Esophagus muscularis mucosa (tissue), 4 donors: Measurements from ENCODE around the gene ZFP36L1. TPM values are rescaled to one million over a fixed set of nuclear protein-coding genes. Genes with fewer than 3 reads are reported as not detected.

Experiments used
- DNase-seq: peaks from one replicate; pipeline ENCODE4 v3.0.0-alpha.2; 2017; ENCODE audit errors: extremely low spot score
- H3K27ac ChIP-seq, 4 donors: fragments of 200-600 bp; sonication (generic); replicated peaks in 1 of 4; 1 replicate in 3 of 4; 2 replicates in 1 of 4; pipeline ENCODE4 v1.5.1; 2016 to 2019; ENCODE audit warnings: mild to moderate bottlenecking in 1 of 4
- H3K27me3 ChIP-seq, 4 donors: fragments of 200-600 bp; sonication (generic); one replicate each; pipeline versions ENCODE4 v1.5.1 to v1.6.0; 2016 to 2019
- H3K36me3 ChIP-seq, 4 donors: fragments of 200-600 bp; sonication (generic); one replicate each; pipeline ENCODE4 v1.5.1; 2016 to 2019
- H3K4me1 ChIP-seq, 4 donors: fragments of 200-600 bp; sonication (generic); one replicate each; pipeline ENCODE4 v1.5.1; 2016 to 2019
- H3K4me3 ChIP-seq, 4 donors: fragments of 200-600 bp; sonication (generic); 1 replicate in 2 of 4; 2 replicates in 2 of 4; pipeline ENCODE4 v1.5.1; 2016 to 2019; ENCODE audit warnings: mild to moderate bottlenecking in 4 of 4, moderate library complexity in 1 of 4
- H3K9me3 ChIP-seq, 4 donors: fragments of 200-600 bp; sonication (generic); 1 replicate in 3 of 4; 2 replicates in 1 of 4; pipeline ENCODE4 v1.5.1; 2016 to 2019
- EP300 ChIP-seq: sonication (generic); formaldehyde crosslinking; IDR thresholded peaks from one replicate; pipeline ENCODE4 v1.6.1; 2017; ENCODE audit warnings: antibody characterized with exemption
- POLR2A ChIP-seq: fragments of 450-650 bp; IDR thresholded peaks from one replicate; pipeline ENCODE4 v1.6.1; 2017; ENCODE audit warnings: antibody characterized with exemption, moderate library complexity, mild to moderate bottlenecking, low read depth
- POLR2AphosphoS5 ChIP-seq, 2 donors: sonication (generic); formaldehyde crosslinking; IDR thresholded peaks; one replicate each; pipeline ENCODE4 v1.6.1; 2017; ENCODE audit warnings: antibody characterized with exemption in 2 of 2
- WGBS: methylation state at CpG from one replicate; pipeline ENCODE4 v1.1.5; 2018; 5-methylcytosine and 5-hydroxymethylcytosine counted together
- intact Hi-C: fragments of 100-400 bp; cut with DNase I; formaldehyde crosslinking; loops from one replicate; pipeline ENCODE4 v1.15.1; 2023
- total RNA-seq, 4 donors: library from RNA; depleted of rRNA; stranded (reverse); fragments of >200 nt; gene quantifications; one replicate each; pipeline versions ENCODE4 v1.1.0 to v1.2.1, GENCODE V29; 2016
- TF ChIP-seq, protein P1 (sequence below), 3 experiments: fragments of 200-600 bp in 2 of 3; fragments of 450-650 bp in 1 of 3; sonication (generic) in 2 of 3; IDR thresholded peaks; one replicate each; pipeline ENCODE4 v1.5.1; 2017 to 2019; ENCODE audit warnings: antibody characterized with exemption in 3 of 3, mild to moderate bottlenecking in 2 of 3, moderate library complexity in 1 of 3

ZFP36L1 gene
- total RNA-seq, 4 donors from 2014 or later, result 191 to 704 (median 444) TPM

DNA sequence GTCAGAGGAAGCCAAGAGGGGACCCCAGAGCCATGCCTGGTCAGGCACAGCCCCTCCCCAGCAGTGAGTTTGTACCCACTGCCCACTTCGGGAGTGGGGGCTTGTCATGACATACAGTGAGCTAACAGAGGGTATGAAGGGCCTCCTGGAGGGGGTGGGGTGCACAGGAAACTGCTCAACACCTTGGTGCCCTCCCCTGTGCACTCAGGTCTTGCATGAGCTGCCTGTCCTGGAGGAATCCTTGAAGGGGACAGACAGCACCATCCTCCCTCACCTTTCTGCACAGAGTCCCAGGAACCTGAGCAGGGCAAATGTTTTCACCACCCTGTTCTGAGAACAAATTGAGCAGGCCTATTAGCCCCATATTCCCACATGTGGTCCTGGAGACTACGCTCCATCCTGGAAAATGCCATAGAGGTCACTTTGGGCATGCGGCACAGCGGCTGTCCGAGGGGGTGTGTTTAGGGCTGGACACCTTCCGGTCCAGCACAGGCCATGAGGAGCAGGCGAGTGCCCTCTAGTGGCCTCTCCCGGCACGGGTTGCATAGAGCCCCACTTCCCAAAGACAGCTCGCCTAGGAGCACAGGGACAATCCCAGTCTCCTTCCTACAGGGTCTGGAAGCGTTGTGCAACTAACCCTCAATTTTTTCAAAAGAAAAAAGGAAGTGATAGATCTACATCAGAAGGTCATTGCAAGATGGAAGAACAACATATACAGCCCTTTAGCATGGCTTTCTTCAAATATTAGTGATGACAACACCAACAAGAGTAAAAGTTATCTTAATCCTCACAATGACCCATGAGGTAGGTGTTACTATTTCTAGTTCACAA is 31.9 kb upstream of the ZFP36L1 start:
- intact Hi-C loops, result loop anchor here (5.0 kb wide), 1 partner anchor 987 kb away; no protein-coding TSS in a partner anchor
- 39% methylated on average over 3 of the region's 11 CpGs for WGBS

DNA sequence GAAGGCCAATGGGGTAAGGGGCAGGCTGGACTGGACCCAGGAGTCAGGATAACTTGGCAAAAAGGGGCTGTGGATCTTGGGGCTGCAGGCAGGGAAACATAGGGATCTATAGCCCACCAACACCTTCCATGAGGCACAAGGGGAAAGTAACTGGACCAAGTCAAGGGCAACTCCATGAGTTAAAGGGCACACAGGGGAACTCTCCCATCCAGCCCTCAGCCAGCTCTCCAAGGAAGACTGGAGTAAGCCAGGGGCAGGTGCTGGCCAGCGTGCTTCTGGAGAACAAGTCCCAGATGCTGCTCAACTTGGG is 31.3 kb upstream of the ZFP36L1 start:
- peaks cover 11 to 21% (median 18%) of the 10 kb centered on the region in 4 donors for H3K4me1 ChIP-seq
- no peak overlapping the region for H3K27ac ChIP-seq
- H3K36me3 ChIP-seq, result no peaks in the 10 kb centered on the region
- intact Hi-C loops, result no loop called here
- no peak overlapping the region for H3K4me3 ChIP-seq
- TF ChIP-seq EP300 (no peak), POLR2AphosphoS5 (IDR thresholded peaks at IDR 0.05) (no peak), POLR2A (no peak)
- TF ChIP-seq, protein P1, sequence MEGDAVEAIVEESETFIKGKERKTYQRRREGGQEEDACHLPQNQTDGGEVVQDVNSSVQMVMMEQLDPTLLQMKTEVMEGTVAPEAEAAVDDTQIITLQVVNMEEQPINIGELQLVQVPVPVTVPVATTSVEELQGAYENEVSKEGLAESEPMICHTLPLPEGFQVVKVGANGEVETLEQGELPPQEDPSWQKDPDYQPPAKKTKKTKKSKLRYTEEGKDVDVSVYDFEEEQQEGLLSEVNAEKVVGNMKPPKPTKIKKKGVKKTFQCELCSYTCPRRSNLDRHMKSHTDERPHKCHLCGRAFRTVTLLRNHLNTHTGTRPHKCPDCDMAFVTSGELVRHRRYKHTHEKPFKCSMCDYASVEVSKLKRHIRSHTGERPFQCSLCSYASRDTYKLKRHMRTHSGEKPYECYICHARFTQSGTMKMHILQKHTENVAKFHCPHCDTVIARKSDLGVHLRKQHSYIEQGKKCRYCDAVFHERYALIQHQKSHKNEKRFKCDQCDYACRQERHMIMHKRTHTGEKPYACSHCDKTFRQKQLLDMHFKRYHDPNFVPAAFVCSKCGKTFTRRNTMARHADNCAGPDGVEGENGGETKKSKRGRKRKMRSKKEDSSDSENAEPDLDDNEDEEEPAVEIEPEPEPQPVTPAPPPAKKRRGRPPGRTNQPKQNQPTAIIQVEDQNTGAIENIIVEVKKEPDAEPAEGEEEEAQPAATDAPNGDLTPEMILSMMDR (IDR thresholded peaks at IDR 0.05), result no peak
- DNase-seq, result no peak
- H3K27me3 ChIP-seq, result no peaks in the 10 kb centered on the region
- no peaks in the 10 kb centered on the region for H3K9me3 ChIP-seq
- WGBS, result 100% methylated on average over 1 of the region's 1 CpG

More for the DNA sequence above, 31.9 kb upstream of the ZFP36L1 start:
- peak overlapping the region in 2 of 4 donors; percentile 2 to 36 for H3K4me3 ChIP-seq
- H3K9me3 ChIP-seq, result no peaks in the 10 kb centered on the region
- no peak for DNase-seq
- H3K36me3 ChIP-seq, result no peaks in the 10 kb centered on the region
- H3K4me1 ChIP-seq, result peaks cover 8 to 15% (median 13%) of the 10 kb centered on the region in 4 donors
- TF ChIP-seq POLR2AphosphoS5 (IDR thresholded peaks at IDR 0.05), result peak in 1 of 2 donors; percentile 43
- TF ChIP-seq, protein P1 (IDR thresholded peaks at IDR 0.05), result peak; percentile 78 to 92 (median 79)
- no peak for TF ChIP-seq POLR2A
- H3K27ac ChIP-seq, result no peak overlapping the region
- no peaks in the 10 kb centered on the region for H3K27me3 ChIP-seq

DNA sequence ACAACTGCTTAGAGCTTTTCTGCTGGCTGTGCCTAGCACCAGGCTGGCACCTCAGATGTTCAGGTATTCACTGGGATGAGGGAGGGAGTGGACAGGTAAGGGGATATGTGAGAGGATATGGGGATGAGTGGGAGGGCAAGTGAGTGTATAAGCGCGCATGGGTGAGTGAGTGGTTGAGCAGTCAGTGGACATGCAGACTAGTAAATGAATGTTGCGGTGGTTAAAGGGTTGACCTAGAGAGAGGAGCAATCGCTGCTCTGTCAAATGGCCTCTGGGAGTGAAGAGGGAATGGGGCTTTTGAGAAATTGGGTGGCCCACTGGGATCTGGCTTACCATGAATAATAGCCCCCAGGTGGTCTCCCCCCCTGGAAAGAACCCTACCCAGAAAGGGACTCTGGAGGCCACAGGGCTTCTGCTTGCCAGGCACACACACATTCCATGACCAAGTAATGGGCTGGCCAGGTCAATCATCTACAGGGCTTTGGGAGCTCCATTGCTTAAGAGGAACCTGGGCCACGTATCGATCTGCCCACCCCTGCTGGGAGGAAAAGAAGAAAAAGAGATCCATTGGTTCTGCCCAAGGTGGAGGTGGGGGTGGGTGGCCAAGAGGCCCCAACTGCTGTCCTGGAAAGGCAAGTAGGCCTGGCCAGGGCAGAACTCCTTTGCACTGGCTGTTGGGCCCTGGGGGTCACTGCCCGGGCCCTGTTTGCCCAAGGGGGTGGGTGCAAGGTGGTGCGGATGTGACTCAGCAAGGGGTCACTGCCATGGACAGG is 30.8 kb upstream of the ZFP36L1 start:
- H3K9me3 ChIP-seq, result no peaks in the 10 kb centered on the region
- H3K27ac ChIP-seq, result no peak overlapping the region
- DNase-seq, result no peak
- no peak overlapping the region for H3K4me3 ChIP-seq
- TF ChIP-seq EP300, result no peak
- no peak for TF ChIP-seq POLR2AphosphoS5 (IDR thresholded peaks at IDR 0.05)
- TF ChIP-seq, protein P1 (IDR thresholded peaks at IDR 0.05), result no peak
- no peak for TF ChIP-seq POLR2A
- WGBS, result 93% methylated on average over 8 of the region's 8 CpGs
- intact Hi-C loops, result no loop called here
- H3K27me3 ChIP-seq, result no peaks in the 10 kb centered on the region
- H3K36me3 ChIP-seq, result no peaks in the 10 kb centered on the region
- peaks cover 11 to 26% (median 23%) of the 10 kb centered on the region in 4 donors for H3K4me1 ChIP-seq

DNA sequence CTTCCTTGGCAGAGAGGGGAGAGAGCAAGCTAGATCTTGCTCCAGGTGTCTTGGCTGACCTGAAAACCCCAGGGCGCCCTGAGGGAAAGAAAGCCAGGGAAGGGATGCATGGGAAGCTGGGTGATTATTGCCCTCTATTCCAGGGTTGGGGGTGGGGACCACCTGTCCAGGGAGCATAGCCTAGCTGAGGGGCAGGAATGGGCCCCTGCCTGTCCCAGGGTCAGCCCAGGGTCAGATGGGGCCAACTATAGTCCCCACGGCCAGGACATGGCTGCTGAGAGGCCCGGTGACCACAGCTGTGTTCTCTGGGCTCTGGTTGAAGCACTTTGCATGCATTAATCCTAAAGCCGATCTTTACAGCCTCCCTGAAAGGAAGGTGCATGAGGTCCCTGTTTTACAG is 30.1 kb upstream of the ZFP36L1 start:
- no peak for TF ChIP-seq POLR2A
- no peak for TF ChIP-seq EP300
- TF ChIP-seq POLR2AphosphoS5 (IDR thresholded peaks at IDR 0.05), result no peak
- TF ChIP-seq, protein P1 (IDR thresholded peaks at IDR 0.05), result no peak
- WGBS, result 88% methylated on average over 1 of the region's 4 CpGs
- no peak overlapping the region for H3K4me3 ChIP-seq
- H3K36me3 ChIP-seq, result no peaks in the 10 kb centered on the region
- intact Hi-C loops, result no loop called here
- DNase-seq, result no peak
- H3K27ac ChIP-seq, result no peak overlapping the region
- no peaks in the 10 kb centered on the region for H3K27me3 ChIP-seq
- H3K4me1 ChIP-seq, result peaks cover 11 to 33% (median 29%) of the 10 kb centered on the region in 4 donors
- H3K9me3 ChIP-seq, result no peaks in the 10 kb centered on the region
